Keratinocyte (primary cell): ENCODE measurements around the gene TRPM3.

Experiments used
- CTCF ChIP-seq, 3 experiments: IDR thresholded peaks in 1 of 3; conservative IDR thresholded peaks in 1 of 3; optimal IDR thresholded peaks in 1 of 3; 2 replicates in 2 of 3; 3 replicates in 1 of 3; pipeline versions ENCODE3 to v1.5.1; 2011; ENCODE audit warnings: low read length in 3 of 3, mild to moderate bottlenecking in 3 of 3, moderate library complexity in 2 of 3, control low read depth in 1 of 3, inconsistent platforms in 1 of 3; ENCODE audit not compliant: insufficient read depth in 2 of 3; ENCODE audit errors: extremely low read depth in 1 of 3
- EZH2 ChIP-seq: IDR thresholded peaks from one replicate; pipeline ENCODE4 v1.6.1; 2012; ENCODE audit warnings: inconsistent platforms, mild to moderate bottlenecking, low read length, moderate library complexity

- TF ChIP-seq CTCF (optimal IDR thresholded peaks at IDR 0.05 in 1 of 3, IDR thresholded peaks at IDR 0.05 in 1 of 3, conservative IDR thresholded peaks at IDR 0.05 in 1 of 3; ENCODE audit: extremely low read depth in 1 of 3, insufficient read depth in 2 of 3, low read length in 3 of 3), result no peak
- no peak for TF ChIP-seq EZH2
Observed at GRCh38 chr9:70981312-70981711, 140.1 kb downstream of the TRPM3 start.
